A673 (cell line): ENCODE results near the gene STK17A. TPM values are rescaled to one million over a fixed set of nuclear protein-coding genes. Genes with fewer than 3 reads are reported as not detected.

Experiments used
- BruUV-seq: library from RNA; stranded (reverse); fragments of 400-500 nt; replicated peaks from 2 replicates; lab custom pipeline; 2021; lab: Mats Ljungman, UMichigan
- CTCF ChIA-PET: fragments of 300-600 bp; sonication (Branson Sonifier 250); formaldehyde crosslinking; loops from one replicate; lab custom pipeline; 2022; ENCODE audit warnings: antibody characterized with exemption; lab: Charles Lee
- POLR2A ChIA-PET: fragments of 300-600 bp; sonication (Branson Sonifier 250); formaldehyde crosslinking; loops from one replicate; lab custom pipeline; 2022; ENCODE audit warnings: antibody characterized with exemption; ENCODE audit not compliant: low non-redundant PET; lab: Charles Lee
- DNase-seq: peaks from one replicate; pipeline ENCODE4 v3.0.0-alpha.2; 2015; ENCODE audit warnings: low spot score
- H3K27ac ChIP-seq: fragments of 200-600 bp; sonication (generic); 2 replicates; pipeline ENCODE4 v1.5.1; 2016; ENCODE audit warnings: mixed run types, low read depth, mild to moderate bottlenecking, mixed read lengths, antibody characterized with exemption, low read length; ENCODE audit not compliant: poor library complexity, severe bottlenecking
- H3K27me3 ChIP-seq: fragments of 200-600 bp; sonication (generic); replicated peaks from 2 replicates; pipeline ENCODE4 v1.6.1; 2017; ENCODE audit warnings: mixed run types, low read depth, mild to moderate bottlenecking, mixed read lengths, antibody characterized with exemption, low read length; ENCODE audit not compliant: insufficient read depth, poor library complexity
- H3K36me3 ChIP-seq: fragments of 200-600 bp; sonication (generic); 2 replicates; pipeline ENCODE4 v1.6.1; 2016; ENCODE audit warnings: mixed run types, mild to moderate bottlenecking, mixed read lengths, antibody characterized with exemption, low read length; ENCODE audit not compliant: insufficient read depth, poor library complexity, severe bottlenecking
- H3K4me1 ChIP-seq: fragments of 200-600 bp; sonication (generic); 2 replicates; pipeline ENCODE4 v1.6.1; 2017; ENCODE audit warnings: mixed run types, mild to moderate bottlenecking, mixed read lengths, antibody characterized with exemption, low read length; ENCODE audit not compliant: insufficient read depth, poor library complexity, severe bottlenecking
- H3K4me3 ChIP-seq: fragments of 200-600 bp; sonication (generic); 2 replicates; pipeline ENCODE4 v1.5.1; 2016; ENCODE audit warnings: low read depth, mixed run types, mild to moderate bottlenecking, mixed read lengths, low read length; ENCODE audit not compliant: poor library complexity, severe bottlenecking
- H3K9me3 ChIP-seq: fragments of 200-600 bp; sonication (generic); 2 replicates; pipeline ENCODE4 v1.6.1; 2016; ENCODE audit warnings: mixed run types, low read depth, mild to moderate bottlenecking, mixed read lengths, antibody characterized with exemption, low read length; ENCODE audit not compliant: poor library complexity, severe bottlenecking
- EZH2 ChIP-seq: fragments of 200-600 bp; sonication (generic); IDR thresholded peaks from 2 replicates; pipeline ENCODE4 v1.6.1; 2017; ENCODE audit warnings: borderline replicate concordance, low read depth, mild to moderate bottlenecking, mixed read lengths, antibody characterized with exemption, low read length; ENCODE audit not compliant: poor library complexity, severe bottlenecking
- intact Hi-C: fragments of 100-400 bp; cut with micrococcal nuclease; formaldehyde crosslinking; loops from one replicate; pipeline ENCODE4 v1.10.0; 2022; ENCODE audit not compliant: unreplicated experiment
- total RNA-seq: library from RNA; stranded (reverse); gene quantifications from 2 replicates; pipeline ENCODE4 v1.2.3, GENCODE V29; 2021
- TF ChIP-seq, protein P1 (sequence below): fragments of 300-800, 200-600 bp; sonication (generic); conservative IDR thresholded peaks from 2 replicates; pipeline ENCODE4 v1.5.1; 2017; ENCODE audit warnings: low read depth, mild to moderate bottlenecking, antibody characterized with exemption, low read length, moderate library complexity, mixed read lengths

STK17A gene
- total RNA-seq, 1 experiment from 2014 or later: 27.3 TPM

- TF ChIP-seq, protein P1, sequence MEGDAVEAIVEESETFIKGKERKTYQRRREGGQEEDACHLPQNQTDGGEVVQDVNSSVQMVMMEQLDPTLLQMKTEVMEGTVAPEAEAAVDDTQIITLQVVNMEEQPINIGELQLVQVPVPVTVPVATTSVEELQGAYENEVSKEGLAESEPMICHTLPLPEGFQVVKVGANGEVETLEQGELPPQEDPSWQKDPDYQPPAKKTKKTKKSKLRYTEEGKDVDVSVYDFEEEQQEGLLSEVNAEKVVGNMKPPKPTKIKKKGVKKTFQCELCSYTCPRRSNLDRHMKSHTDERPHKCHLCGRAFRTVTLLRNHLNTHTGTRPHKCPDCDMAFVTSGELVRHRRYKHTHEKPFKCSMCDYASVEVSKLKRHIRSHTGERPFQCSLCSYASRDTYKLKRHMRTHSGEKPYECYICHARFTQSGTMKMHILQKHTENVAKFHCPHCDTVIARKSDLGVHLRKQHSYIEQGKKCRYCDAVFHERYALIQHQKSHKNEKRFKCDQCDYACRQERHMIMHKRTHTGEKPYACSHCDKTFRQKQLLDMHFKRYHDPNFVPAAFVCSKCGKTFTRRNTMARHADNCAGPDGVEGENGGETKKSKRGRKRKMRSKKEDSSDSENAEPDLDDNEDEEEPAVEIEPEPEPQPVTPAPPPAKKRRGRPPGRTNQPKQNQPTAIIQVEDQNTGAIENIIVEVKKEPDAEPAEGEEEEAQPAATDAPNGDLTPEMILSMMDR: no peak
- TF ChIP-seq EZH2: no peak
- ChIA-PET CTCF (no interaction called here), POLR2A (no interaction called here)
- Histone ChIP-seq H3K36me3 (no peaks in the 10 kb centered on the region), H3K9me3 (no peaks in the 10 kb centered on the region), H3K4me3 (no peak overlapping the region), H3K27me3 (no peaks in the 10 kb centered on the region), H3K27ac (no peak overlapping the region), H3K4me1 (no peaks in the 10 kb centered on the region)
- no TSS peak for BruUV-seq
- intact Hi-C loops: no loop called here
- no peak for DNase-seq
Measured at GRCh38 chr7:43554423-43554822, 28.5 kb upstream of the STK17A start.

DNA sequence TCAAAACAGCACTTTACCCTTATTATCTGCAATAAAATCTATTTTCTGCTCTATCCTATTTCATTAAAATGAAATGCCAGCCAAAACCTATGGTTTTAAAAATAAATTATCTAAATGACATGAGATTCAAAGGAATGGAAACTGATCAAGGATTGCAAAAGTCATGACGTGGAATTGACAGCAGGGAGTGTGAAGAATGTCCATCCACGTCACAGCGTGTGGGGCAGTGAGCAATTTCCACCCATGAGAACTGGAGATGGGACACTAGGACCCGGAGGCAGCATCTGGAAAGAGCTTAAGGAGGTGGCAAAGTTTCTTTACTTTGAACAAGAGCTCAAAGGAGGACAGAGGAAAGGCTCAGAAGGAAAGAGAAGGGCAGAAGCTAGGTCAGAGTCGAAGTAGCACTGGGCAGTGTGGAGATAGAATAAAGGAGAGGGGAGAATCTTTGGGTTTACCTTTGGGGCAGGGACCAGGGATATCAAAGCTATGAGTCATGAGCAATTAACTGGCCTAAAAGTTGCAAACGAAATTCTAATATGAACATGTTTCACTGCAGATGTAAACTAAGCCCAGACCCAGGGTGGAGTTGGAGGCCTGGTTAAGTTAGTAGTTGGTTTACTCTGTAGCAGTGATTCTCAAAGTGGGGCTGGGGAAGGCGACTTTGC lies 24.9 kb upstream of the STK17A start:
- ChIA-PET POLR2A (no interaction called here), CTCF (interaction anchor here (1.3 kb wide), 1 partner anchor 25 kb away, joined by 3 read pairs; the partner anchor contains the start of gene STK17A)
- Histone ChIP-seq H3K27me3 (no peaks in the 10 kb centered on the region), H3K4me1 (no peaks in the 10 kb centered on the region), H3K9me3 (no peaks in the 10 kb centered on the region), H3K36me3 (no peaks in the 10 kb centered on the region), H3K27ac (no peak overlapping the region), H3K4me3 (no peak overlapping the region)
- DNase-seq: no peak
- BruUV-seq: no TSS peak
- no peak for TF ChIP-seq EZH2
- TF ChIP-seq, protein P1: no peak
- intact Hi-C loops: no loop called here

DNA sequence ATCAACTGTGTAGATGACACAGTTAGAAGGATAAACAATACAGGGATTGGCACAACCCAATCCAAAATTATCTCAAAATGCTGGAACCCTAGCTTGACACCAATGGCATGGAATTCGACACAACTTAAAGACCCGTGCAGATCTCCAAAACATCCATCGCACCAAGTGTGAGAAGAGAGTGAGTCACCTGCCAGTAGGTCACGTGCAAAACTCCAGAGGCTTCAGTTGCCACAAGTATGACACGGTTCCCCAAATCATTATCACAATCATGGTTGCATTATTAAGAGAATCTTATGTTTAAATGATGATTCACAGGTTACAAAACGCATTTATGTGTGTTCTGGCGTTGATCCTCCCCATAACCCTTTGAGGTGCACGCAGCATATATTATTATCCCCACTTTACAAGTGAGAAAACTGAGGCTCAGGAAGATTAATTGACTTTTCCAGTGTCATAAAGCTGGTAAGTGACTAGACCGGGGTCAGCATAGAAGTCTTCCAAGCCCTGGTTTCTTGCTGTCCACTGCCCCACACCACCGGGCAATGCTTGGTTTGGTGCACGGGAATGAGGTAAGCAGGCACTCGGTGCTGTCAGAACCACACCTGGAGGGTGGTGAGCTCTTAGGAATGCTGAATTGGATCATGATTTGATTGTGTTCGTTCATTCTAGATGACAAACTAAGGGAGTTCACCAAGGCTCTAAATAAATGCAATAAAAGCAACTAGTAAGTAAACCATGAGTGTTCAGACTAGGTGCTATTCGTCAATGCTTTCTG lies 23.6 kb upstream of the STK17A start:
- BruUV-seq: no TSS peak
- Histone ChIP-seq H3K27ac (no peak overlapping the region), H3K9me3 (no peaks in the 10 kb centered on the region), H3K27me3 (no peaks in the 10 kb centered on the region), H3K4me1 (no peaks in the 10 kb centered on the region), H3K36me3 (no peaks in the 10 kb centered on the region), H3K4me3 (no peak overlapping the region)
- intact Hi-C loops: no loop called here
- no peak for DNase-seq
- POLR2A ChIA-PET: no interaction called here
- TF ChIP-seq, protein P1: no peak
- no peak for TF ChIP-seq EZH2
- CTCF ChIA-PET: no interaction called here
